ENCODE measurements around the gene HS2ST1. TPM values are rescaled to one million over a fixed set of nuclear protein-coding genes. Genes with fewer than 3 reads are reported as not detected.
A peak's percentile ranks its signal among the peaks of the same experiment; 100 is the strongest.
"Not testable (repeated sequence)": the region's sequence is repeated elsewhere in the genome, so short reads cannot be mapped to it uniquely, and the experiment has no call there.

HS2ST1 gene
- polyA plus RNA-seq, 1 donor: 15.6 TPM

- DNase-seq: peak; percentile 10
Measured at GRCh38 chr1:87024936-87025540, 110.6 kb downstream of the HS2ST1 start.

DNA sequence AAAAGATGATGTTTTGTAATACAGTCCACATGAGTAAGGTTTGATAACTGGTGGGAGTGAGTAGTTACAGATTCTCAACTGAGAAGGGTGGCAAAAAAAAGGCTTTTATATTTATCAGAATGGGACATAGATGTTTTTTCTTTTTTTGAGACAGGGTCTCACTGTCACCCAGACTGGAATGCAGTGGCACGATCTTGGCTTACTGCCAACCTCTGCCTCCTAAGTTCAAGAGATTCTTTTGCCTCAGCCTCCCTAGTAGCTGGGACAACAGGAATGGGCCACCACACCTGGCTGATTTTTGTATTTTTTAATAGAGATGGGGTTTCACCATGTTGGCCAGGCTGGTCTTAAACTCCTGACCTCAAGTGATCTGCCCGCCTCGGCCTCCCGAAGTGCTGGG lies 113.1 kb downstream of the HS2ST1 start:
- not testable (repeated sequence) for DNase-seq

DNA sequence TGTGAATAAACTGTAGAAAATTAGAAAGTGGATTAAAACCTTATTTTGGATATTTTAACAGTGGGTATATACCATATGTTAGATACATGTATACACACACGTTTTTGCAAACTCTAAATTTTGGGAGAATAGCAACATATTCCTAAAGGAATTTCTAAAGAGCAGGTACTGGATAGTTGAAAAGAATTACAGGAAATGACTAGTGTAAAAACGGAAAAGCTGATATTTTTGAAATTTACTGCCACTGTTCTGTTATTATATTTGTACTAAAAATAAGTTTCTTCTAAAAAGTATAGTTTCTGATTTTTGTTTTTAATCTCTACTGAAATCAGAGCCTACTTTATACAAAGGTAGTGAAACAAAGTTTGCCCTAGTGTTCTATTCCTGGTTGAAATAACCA lies 114.1 kb downstream of the HS2ST1 start:
- DNase-seq: no peak

DNA sequence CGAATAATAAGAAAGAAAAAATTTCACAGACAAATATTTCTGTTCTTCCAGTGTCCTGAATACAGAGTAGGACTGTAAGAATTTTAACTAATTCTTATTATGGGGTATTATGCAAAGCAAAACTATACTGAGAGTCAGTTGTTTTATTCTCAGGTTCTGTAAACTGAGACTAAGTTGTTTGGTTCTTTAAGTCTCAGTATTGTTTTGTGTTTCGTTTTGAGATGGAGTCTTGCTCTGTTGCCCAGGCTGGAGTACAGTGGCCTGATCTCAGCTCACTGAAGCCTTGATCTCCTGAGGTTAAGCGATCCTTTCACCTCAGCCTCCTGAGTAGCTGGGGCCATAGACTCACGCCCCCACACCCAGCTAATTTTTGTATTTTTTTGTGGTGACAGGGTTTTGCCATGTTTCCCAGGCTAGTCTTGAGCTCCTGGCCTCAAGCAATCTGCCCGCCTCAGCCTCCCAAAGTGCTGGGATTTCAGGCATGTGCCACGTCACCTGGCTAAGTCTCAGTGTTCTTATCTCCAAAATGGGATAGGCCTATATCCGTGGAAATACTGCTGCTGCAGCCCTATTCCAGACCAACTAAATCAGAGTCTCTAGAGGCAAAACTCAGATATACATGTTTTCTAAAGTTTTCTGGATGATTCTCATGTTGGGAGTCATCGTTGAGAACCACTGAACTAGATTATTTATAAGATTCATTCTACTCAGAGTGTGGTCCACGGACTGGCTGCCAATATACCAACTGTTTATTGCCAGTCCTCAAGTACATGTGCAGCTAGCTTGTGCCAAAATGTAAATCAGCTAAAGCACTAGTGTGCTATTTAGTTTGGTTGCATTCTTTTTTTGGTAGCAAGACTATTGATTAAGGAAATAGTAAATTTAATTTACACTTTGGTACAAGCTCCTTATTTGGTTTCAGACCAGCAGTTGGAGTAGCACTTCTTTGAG lies 116.6 kb downstream of the HS2ST1 start:
- DNase-seq: no peak

- no peak for DNase-seq
Measured at GRCh38 chr1:87034351-87034750, 119.9 kb downstream of the HS2ST1 start.

DNA sequence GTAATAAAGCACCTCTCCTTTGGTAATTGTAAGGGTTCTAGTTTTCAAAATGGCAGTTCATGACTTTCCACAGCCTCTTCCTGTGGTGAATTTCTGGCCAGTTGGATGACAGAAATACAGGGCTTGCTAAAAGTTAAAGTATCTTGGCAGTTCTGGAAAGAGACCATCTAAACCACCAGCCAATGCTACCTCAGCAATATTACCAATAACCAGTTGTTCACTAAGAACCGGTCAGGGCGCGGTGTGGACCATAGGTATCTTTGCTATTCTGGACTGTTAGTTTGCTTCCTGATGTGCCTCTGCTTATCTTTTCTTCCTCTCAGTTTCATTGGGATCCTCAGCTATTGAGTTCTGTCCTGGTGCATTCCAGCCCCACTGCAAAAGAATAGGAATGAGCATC lies 124.7 kb downstream of the HS2ST1 start:
- DNase-seq: no peak

GRCh38 chr1:87042111-87042811 lies 127.8 kb downstream of the HS2ST1 start:
- no peak for DNase-seq

DNA sequence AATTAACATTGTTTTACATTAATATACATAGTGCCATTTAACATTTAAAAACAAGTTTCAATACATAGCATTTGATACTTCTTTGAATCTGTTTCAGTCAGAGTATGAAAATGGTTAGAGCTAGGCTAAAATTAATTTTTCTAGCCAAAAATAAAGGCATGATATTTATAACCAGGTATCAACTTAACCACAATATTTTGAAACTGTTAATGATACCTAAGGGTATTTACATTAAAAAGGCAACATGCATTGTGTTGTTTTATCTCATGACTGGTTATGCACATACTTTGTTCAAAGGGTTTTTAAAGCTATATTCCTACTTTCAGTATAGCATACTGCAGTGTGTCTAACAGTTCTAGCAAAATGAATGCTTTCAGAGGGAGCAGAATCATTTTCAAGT lies 130.0 kb downstream of the HS2ST1 start:
- no peak for DNase-seq

DNA sequence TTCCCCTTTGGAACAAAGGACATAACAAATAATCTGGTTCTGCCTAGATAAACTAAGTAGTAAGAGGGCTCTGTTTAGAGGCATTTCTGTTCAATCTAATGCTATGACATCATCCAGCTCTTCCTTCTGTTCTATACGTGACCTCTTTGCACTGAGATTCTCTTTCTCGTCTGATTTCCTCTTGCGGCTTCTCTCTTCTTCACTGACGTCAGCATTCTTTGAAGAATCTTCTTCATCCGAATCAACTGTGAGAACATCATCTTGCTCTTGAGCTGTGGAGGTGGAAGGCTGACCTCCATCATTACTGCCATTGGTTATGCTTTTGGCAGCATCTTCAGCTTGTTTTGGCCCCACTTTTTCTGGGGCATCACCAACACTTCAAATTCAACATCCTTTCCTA lies 130.4 kb downstream of the HS2ST1 start:
- DNase-seq: no peak

GRCh38 chr1:87045761-87046304 lies 131.4 kb downstream of the HS2ST1 start:
- DNase-seq: no peak

- DNase-seq: no peak
Measured at GRCh38 chr1:87046951-87047350, 132.5 kb downstream of the HS2ST1 start.

DNA sequence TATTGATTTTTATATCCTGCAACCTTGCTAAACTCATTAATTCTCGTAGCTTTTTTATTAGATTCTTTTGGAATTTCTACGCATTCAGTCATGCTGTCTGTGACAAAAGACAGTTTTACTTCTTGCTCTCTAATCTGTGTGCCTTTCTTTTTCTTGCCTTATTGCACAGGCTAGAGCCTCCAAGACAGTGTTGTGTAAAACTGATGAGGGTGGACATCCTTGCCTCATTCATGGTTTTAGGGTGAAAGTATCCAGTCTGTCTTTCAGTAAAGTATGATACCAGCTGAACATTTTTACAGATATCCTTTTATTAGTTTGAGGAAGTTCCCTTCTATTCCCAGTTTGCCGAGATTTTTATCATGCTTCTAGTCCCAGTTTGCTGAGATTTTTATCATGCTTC lies 133.8 kb downstream of the HS2ST1 start:
- DNase-seq: no peak

DNA sequence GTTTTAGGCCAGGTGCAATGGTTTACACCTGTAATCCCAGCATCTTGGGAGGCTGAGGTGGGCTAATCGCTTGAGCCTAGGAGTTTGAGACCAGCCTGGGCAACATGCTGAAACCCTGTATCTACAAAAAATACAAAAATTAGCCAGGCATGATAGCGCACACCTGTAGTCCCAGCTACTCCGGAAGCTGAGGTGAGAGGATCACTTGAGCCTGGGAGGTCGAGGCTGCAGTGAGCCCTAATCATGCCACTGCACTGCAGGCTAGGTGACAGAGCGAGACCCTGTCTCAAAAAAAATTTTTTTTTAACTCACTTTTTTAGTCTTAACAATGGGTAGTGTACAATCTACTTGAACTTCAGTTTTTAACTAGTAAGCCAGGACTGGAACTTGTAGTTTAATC lies 137.5 kb downstream of the HS2ST1 start:
- no peak for DNase-seq

- DNase-seq: no peak
Measured at GRCh38 chr1:87052400-87052799, 138.0 kb downstream of the HS2ST1 start.

GRCh38 chr1:87052961-87053360 lies 138.5 kb downstream of the HS2ST1 start:
- no peak for DNase-seq

DNA sequence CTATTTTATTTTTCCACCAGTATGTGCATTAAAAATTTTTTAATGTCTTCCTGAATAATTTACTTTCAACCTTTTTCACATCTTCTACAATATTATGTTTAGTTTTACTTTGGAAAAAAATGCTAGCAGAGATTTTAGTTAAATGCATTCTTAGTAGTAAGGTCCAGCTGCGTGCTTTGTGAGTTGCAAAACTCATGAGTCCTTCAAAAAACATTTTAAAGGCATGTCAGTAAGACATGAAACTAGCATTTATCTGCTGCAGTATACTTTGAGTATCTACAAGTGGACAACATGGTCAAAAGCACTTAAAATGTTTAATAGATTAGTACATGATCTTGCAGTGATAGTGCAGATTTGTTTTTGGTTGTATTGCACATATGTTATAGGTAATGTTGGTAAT lies 139.0 kb downstream of the HS2ST1 start:
- no peak for DNase-seq

DNA sequence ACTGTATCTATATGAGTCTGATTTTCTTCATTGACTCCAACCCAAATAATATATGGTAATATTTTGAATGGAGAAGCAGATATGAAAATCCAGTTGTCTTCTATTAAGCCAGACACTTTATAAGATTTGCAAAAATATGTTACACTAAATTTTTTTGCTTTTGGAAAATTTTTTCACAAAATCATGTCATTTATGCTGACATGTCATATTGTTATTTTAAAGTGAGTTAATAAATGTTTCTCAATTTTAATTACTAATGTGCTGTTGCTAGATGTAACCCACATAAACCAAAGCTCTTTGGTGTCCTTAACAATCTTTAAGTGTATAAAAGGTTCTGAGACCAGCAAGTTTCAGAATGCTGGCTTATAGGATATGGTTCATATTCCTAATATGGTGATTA lies 142.5 kb downstream of the HS2ST1 start:
- DNase-seq: no peak

- no peak for DNase-seq
Measured at GRCh38 chr1:87058343-87058649, 143.9 kb downstream of the HS2ST1 start.

GRCh38 chr1:87061742-87062156 lies 147.3 kb downstream of the HS2ST1 start:
- no peak for DNase-seq

DNA sequence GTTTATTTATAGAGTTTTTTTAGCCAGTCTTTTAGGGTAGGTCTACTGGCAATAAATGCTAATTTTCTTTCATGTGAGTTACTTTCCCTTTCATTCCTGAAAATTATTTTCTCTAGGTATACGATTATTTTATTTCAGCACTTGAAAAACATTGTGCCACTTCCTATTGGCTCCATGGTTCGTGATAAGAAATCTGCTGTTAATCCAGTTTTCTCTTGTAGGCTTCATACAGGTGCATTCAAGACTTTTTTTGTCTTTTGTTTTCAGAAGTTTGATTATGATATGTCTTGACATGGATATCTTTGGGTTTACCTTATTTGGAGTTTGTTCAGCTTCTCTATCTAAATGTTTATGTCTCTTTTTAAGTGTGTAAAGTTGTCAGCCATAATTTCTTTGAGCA lies 148.3 kb downstream of the HS2ST1 start:
- no peak for DNase-seq

- DNase-seq: no peak
Measured at GRCh38 chr1:87064309-87064708, 149.9 kb downstream of the HS2ST1 start.

DNA sequence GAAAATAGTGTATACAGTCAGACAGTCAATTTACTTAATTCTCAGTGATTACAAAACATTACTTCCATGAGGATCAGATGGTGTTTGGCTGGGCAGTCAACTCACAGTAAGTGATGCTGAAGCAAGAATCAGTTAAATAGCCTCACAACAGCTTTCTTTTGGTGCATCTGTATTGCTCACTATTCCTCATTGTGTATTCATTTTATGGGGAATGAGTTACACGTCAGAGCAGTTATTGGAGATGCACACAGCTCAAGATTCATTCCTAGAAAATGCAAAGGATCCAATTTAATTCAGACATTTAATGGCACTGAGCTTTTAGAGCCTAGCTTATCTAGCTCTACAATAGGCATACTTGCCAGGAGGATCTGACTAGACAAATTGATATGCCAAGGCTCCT lies 150.6 kb downstream of the HS2ST1 start:
- DNase-seq: no peak

DNA sequence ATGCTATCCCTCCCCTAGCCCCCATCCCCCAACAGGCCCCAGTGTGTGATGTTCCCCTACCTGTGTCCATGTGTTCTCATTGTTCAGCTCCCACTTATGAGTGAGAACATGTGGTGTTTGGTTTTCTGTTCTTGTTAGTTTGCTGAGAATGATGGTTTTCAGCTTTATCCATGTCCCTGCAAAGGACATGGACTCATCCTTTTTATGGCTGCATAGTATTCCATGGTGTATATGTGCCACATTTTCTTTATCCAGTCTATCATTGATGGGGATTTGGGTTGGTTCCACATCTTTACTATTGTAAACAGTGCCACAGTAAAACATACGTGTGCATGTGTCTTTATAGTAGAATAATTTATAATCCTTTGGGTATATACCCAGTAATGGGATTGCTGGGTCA lies 152.3 kb downstream of the HS2ST1 start:
- DNase-seq: not testable (repeated sequence)

Measured in hindlimb muscle (tissue), 1 donor.